Neural progenitor cell (in vitro differentiated cells): ENCODE data around the gene MVB12B. TPM values are rescaled to one million over a fixed set of nuclear protein-coding genes. Genes with fewer than 3 reads are reported as not detected.

ENCODE experiments used
- DNase-seq: peaks from one replicate; pipeline ENCODE4 v3.0.0-alpha.2; 2016; ENCODE audit warnings: low spot score
- H2AFZ ChIP-seq: fragments of 200-600 bp; sonication (generic); replicated peaks from 2 replicates; pipeline ENCODE4 v1.6.1; 2016; ENCODE audit warnings: antibody characterized with exemption
- H3F3A ChIP-seq: fragments of 200-600 bp; sonication (generic); 2 replicates; pipeline ENCODE4 v1.6.1; 2016; ENCODE audit warnings: antibody characterized with exemption, low read depth
- H3K27ac ChIP-seq: fragments of 200-600 bp; sonication (generic); 2 replicates; pipeline ENCODE4 v1.5.1; 2016; ENCODE audit warnings: mild to moderate bottlenecking
- H3K27me3 ChIP-seq: fragments of 200-600 bp; sonication (generic); 2 replicates; pipeline ENCODE4 v1.6.1; 2016; ENCODE audit warnings: mild to moderate bottlenecking, moderate library complexity
- H3K36me3 ChIP-seq: fragments of 200-600 bp; sonication (generic); 2 replicates; pipeline ENCODE4 v1.5.1; 2016
- H3K4me1 ChIP-seq: fragments of 200-600 bp; sonication (generic); 2 replicates; pipeline ENCODE4 v1.6.1; 2016; ENCODE audit warnings: mixed run types
- H3K4me2 ChIP-seq: fragments of 200-600 bp; sonication (generic); 2 replicates; pipeline ENCODE4 v1.6.1; 2016
- H3K4me3 ChIP-seq: fragments of 200-600 bp; sonication (generic); 2 replicates; pipeline ENCODE4 v1.5.1; 2016
- H3K79me2 ChIP-seq: fragments of 200-600 bp; sonication (generic); 2 replicates; pipeline ENCODE4 v1.6.1; 2016; ENCODE audit warnings: low read depth
- H3K9ac ChIP-seq: fragments of 200-600 bp; sonication (generic); 2 replicates; pipeline ENCODE4 v1.6.1; 2016
- H3K9me3 ChIP-seq: fragments of 200-600 bp; sonication (generic); 2 replicates; pipeline ENCODE4 v1.5.1; 2016; ENCODE audit warnings: low read depth
- H4K20me1 ChIP-seq: fragments of 200-600 bp; sonication (generic); 2 replicates; pipeline ENCODE4 v1.6.1; 2016; ENCODE audit warnings: low read depth
- H3K27ac Mint-ChIP-seq: 3 replicates; pipeline ENCODE4 v1.8.0; 2021; ENCODE audit warnings: mixed read lengths
- H3K27me3 Mint-ChIP-seq: 2 replicates; pipeline ENCODE4 v1.8.0; 2022; ENCODE audit warnings: low read depth, mild to moderate bottlenecking, inconsistent platforms, moderate library complexity, mixed read lengths; ENCODE audit not compliant: insufficient read depth
- H3K36me3 Mint-ChIP-seq: 3 replicates; pipeline ENCODE4 v1.8.0; 2021; ENCODE audit warnings: mixed read lengths
- H3K4me1 Mint-ChIP-seq: 3 replicates; pipeline ENCODE4 v1.8.0; 2021; ENCODE audit warnings: mixed read lengths
- H3K4me3 Mint-ChIP-seq: 3 replicates; pipeline ENCODE4 v1.8.0; 2021; ENCODE audit warnings: mild to moderate bottlenecking, moderate library complexity, mixed read lengths
- H3K9me3 Mint-ChIP-seq: 3 replicates; pipeline ENCODE4 v1.8.0; 2020; ENCODE audit warnings: mixed read lengths
- EZH2 ChIP-seq: fragments of 200-600 bp; sonication (generic); IDR thresholded peaks from 2 replicates; pipeline ENCODE4 v1.6.1; 2017; ENCODE audit warnings: antibody characterized with exemption, mild to moderate bottlenecking, moderate library complexity
- EZH2phosphoT487 ChIP-seq: fragments of 200-600 bp; sonication (generic); IDR thresholded peaks from 2 replicates; pipeline ENCODE4 v1.6.1; 2017; ENCODE audit warnings: antibody characterized with exemption
- total RNA-seq: library from RNA; depleted of rRNA; stranded (reverse); fragments of >200 nt; gene quantifications from 2 replicates; pipeline ENCODE4 v1.2.3, GENCODE V29; 2015; ENCODE audit warnings: low replicate concordance
- TF ChIP-seq, protein P1 (sequence below): fragments of 200-600 bp; sonication (generic); IDR thresholded peaks from 2 replicates; pipeline ENCODE4 v1.5.1; 2017; ENCODE audit warnings: antibody characterized with exemption, mild to moderate bottlenecking

The MVB12B gene
- total RNA-seq, 1 donor from 2014 or later = 16.1 TPM

DNA sequence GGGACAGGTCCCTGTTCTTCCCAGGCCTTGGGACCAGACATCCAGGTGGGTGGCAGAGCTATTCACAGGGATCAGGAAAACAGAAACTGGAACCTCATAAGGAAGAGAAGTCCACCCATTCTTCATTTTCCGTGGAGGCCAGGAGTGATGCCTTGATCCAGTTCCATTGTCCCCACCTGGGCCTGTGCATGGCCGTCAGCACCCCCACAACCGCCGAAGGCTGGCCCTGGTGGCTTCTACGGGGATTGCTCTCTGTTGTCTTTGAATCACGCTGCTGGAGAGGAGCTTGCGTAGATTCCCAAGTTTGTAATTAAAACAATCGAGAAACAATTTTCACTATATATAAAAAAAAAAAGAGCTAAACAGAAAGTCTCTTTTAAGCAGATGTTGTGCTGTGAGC lies 134.4 kb downstream of the MVB12B start:
- Histone ChIP-seq H3K4me2 (no peak overlapping the region), H3K36me3 (no peaks in the 10 kb centered on the region), H3K79me2 (no peaks in the 10 kb centered on the region), H3K9ac (no peak overlapping the region), H3F3A (peaks cover 6% of the 10 kb centered on the region), H3K27me3 (no peaks in the 10 kb centered on the region), H3K9me3 (no peaks in the 10 kb centered on the region), H4K20me1 (no peaks in the 10 kb centered on the region), H3K27ac (no peak overlapping the region), H3K4me1 (peaks cover 19% of the 10 kb centered on the region), H2AFZ (no peak overlapping the region), H3K4me3 (no peak overlapping the region)
- no peak overlapping the region for H3K4me3 Mint-ChIP-seq
- H3K36me3 Mint-ChIP-seq = peaks cover 8% of the 10 kb centered on the region
- H3K27me3 Mint-ChIP-seq = no peaks in the 10 kb centered on the region
- TF ChIP-seq EZH2 = no peak
- TF ChIP-seq, protein P1, sequence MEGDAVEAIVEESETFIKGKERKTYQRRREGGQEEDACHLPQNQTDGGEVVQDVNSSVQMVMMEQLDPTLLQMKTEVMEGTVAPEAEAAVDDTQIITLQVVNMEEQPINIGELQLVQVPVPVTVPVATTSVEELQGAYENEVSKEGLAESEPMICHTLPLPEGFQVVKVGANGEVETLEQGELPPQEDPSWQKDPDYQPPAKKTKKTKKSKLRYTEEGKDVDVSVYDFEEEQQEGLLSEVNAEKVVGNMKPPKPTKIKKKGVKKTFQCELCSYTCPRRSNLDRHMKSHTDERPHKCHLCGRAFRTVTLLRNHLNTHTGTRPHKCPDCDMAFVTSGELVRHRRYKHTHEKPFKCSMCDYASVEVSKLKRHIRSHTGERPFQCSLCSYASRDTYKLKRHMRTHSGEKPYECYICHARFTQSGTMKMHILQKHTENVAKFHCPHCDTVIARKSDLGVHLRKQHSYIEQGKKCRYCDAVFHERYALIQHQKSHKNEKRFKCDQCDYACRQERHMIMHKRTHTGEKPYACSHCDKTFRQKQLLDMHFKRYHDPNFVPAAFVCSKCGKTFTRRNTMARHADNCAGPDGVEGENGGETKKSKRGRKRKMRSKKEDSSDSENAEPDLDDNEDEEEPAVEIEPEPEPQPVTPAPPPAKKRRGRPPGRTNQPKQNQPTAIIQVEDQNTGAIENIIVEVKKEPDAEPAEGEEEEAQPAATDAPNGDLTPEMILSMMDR = peak; percentile 17
- no peaks in the 10 kb centered on the region for H3K9me3 Mint-ChIP-seq
- no peak overlapping the region for H3K27ac Mint-ChIP-seq
- H3K4me1 Mint-ChIP-seq = peaks cover 18% of the 10 kb centered on the region
- no peak for DNase-seq

DNA sequence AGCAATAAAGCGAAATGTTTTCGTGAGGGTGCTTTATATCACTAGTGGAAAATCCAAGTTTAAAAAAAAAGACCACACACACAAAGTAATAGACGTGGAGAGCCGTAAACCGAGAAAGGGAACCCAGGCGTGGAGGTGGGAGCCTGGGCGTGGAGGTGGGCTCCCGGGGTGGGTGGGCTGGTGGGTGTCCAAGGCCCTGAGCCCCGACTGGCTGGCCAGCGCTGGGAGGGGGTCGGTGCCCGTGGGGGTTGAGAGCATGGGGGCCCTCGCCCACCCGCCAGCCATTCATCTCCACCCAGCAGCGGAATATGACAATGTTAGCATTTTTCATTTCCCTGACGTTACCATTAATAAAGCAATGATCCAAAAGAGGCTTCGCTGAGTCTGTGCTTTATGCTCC lies 135.0 kb downstream of the MVB12B start:
- Histone ChIP-seq H3K79me2 (no peaks in the 10 kb centered on the region), H3K9ac (no peak overlapping the region), H3K27me3 (no peaks in the 10 kb centered on the region), H3K36me3 (no peaks in the 10 kb centered on the region), H3K4me1 (peaks cover 14% of the 10 kb centered on the region), H2AFZ (no peak overlapping the region), H3F3A (peaks cover 3% of the 10 kb centered on the region), H3K9me3 (no peaks in the 10 kb centered on the region), H3K27ac (no peak overlapping the region), H4K20me1 (no peaks in the 10 kb centered on the region), H3K4me3 (no peak overlapping the region), H3K4me2 (no peak overlapping the region)
- TF ChIP-seq, protein P1 = no peak
- TF ChIP-seq EZH2phosphoT487 (no peak), EZH2 (no peak)
- Mint-ChIP-seq H3K4me1 (peaks cover 16% of the 10 kb centered on the region), H3K27ac (no peak overlapping the region), H3K4me3 (no peak overlapping the region), H3K9me3 (no peaks in the 10 kb centered on the region), H3K27me3 (no peaks in the 10 kb centered on the region), H3K36me3 (peaks cover 5% of the 10 kb centered on the region)
- DNase-seq = no peak

DNA sequence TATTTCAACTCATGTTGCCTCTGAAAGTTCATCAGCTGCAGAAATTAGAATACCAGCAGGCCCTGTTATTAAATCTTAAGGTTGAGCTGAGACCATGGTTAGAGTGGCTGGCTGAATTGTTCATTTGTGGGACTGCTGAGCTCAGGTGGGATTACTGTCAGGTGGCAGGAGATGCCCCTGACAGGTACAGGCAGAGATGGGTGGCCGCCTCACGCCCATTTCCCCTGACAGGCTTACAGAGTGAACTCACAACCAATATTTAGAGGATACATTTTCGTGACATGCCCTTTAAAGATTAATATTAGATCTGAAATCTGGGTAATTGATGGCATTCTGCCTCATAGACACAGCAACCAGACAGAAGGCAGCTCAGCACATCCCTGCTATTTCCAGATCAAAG lies 136.0 kb downstream of the MVB12B start:
- no peak overlapping the region for H3K4me3 Mint-ChIP-seq

More for the DNA sequence above, 136.0 kb downstream of the MVB12B start:
- H3K27me3 Mint-ChIP-seq = no peaks in the 10 kb centered on the region
- Histone ChIP-seq H4K20me1 (no peaks in the 10 kb centered on the region), H3K79me2 (no peaks in the 10 kb centered on the region), H3K36me3 (no peaks in the 10 kb centered on the region), H3F3A (no peaks in the 10 kb centered on the region), H3K4me2 (no peak overlapping the region), H3K27me3 (no peaks in the 10 kb centered on the region), H3K4me3 (no peak overlapping the region), H3K9me3 (no peaks in the 10 kb centered on the region), H3K9ac (no peak overlapping the region), H2AFZ (no peak overlapping the region), H3K4me1 (peaks cover 12% of the 10 kb centered on the region), H3K27ac (no peak overlapping the region)
- no peaks in the 10 kb centered on the region for H3K36me3 Mint-ChIP-seq
- TF ChIP-seq EZH2 (no peak), EZH2phosphoT487 (no peak)
- TF ChIP-seq, protein P1 = no peak
- DNase-seq = no peak
- H3K4me1 Mint-ChIP-seq = peaks cover 13% of the 10 kb centered on the region
- no peak overlapping the region for H3K27ac Mint-ChIP-seq
- no peaks in the 10 kb centered on the region for H3K9me3 Mint-ChIP-seq
